Measurements from ENCODE around the gene TAOK1.

DNA sequence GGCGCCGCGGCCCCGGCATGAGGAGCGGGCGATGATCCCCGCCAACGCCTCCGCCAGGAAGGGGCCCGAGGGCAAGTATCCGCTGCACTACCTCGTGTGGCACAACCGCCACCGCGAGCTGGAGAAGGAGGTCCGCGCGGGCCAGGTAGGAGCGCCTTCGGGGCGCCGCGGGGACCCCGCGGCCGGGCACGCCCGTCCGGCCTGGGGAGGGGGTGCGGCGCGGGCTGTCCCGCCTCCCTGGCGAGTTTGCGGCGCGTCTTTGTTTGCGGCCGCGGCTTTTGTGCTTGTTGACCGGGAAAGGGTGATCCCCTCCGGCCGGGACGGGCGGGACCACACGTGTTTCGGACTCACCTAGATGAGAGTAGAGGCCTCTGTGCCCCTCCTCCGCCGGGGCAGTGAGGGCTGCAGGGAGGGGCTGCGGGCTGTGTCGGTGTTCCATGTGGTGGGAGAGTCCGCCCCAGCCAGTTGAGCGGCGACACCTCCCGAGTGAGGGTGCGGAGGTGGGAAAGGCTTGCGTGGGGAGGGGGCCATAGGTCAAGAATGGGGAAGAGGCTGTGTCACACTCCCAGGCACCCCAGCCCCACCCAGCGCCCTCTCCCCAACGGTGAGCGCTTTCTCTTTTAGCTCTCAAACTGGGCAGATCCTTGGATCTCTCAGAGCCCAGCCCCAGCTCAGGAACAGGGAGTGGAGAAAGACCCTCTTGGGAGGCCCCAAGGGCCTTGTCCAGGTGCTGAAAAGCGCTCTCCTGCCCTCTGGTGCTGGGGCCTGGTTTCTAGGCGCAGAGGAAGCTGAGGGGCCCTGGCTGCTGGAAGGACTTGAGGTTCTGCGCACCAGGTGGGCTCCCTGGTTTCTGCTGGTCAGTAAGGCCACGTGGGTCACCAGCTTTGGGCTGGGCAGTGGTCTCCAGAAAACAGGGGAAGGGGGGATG is 203.7 kb downstream of the TAOK1 start:
- TF ChIP-seq, protein P1, sequence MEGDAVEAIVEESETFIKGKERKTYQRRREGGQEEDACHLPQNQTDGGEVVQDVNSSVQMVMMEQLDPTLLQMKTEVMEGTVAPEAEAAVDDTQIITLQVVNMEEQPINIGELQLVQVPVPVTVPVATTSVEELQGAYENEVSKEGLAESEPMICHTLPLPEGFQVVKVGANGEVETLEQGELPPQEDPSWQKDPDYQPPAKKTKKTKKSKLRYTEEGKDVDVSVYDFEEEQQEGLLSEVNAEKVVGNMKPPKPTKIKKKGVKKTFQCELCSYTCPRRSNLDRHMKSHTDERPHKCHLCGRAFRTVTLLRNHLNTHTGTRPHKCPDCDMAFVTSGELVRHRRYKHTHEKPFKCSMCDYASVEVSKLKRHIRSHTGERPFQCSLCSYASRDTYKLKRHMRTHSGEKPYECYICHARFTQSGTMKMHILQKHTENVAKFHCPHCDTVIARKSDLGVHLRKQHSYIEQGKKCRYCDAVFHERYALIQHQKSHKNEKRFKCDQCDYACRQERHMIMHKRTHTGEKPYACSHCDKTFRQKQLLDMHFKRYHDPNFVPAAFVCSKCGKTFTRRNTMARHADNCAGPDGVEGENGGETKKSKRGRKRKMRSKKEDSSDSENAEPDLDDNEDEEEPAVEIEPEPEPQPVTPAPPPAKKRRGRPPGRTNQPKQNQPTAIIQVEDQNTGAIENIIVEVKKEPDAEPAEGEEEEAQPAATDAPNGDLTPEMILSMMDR (IDR thresholded peaks at IDR 0.05): peak; percentile 12
- no peak for TF ChIP-seq EZH2 (IDR thresholded peaks at IDR 0.05; ENCODE audit: borderline replicate concordance, insufficient read depth, low read depth, low read length, poor library complexity, severe bottlenecking)

Data from B cell (primary cell).